Mesothelial cell of epicardium (in vitro differentiated cells): ENCODE results near the gene ELAC1. TPM values are rescaled to one million over a fixed set of nuclear protein-coding genes. Genes with fewer than 3 reads are reported as not detected.

Experiments
- DNase-seq, 2 experiments: peaks; one replicate each; pipeline ENCODE4 v3.0.0; 2021; ENCODE audit warnings: low spot score in 2 of 2; ENCODE audit not compliant: unreplicated experiment in 2 of 2
- H3K27ac Mint-ChIP-seq: 2 replicates; pipeline ENCODE4 v1.8.0; 2021; ENCODE audit warnings: mixed read lengths
- H3K27me3 Mint-ChIP-seq: 2 replicates; pipeline ENCODE4 v1.8.0; 2021; ENCODE audit warnings: low read depth, mixed read lengths
- H3K36me3 Mint-ChIP-seq: 2 replicates; pipeline ENCODE4 v1.8.0; 2021; ENCODE audit warnings: mixed read lengths
- H3K4me1 Mint-ChIP-seq: 2 replicates; pipeline ENCODE4 v1.8.0; 2021; ENCODE audit warnings: mixed read lengths
- H3K4me3 Mint-ChIP-seq: 2 replicates; pipeline ENCODE4 v1.8.0; 2021; ENCODE audit warnings: mild to moderate bottlenecking, moderate library complexity, mixed read lengths
- H3K9me3 Mint-ChIP-seq: 2 replicates; pipeline ENCODE4 v1.8.0; 2021; ENCODE audit warnings: mixed read lengths
- total RNA-seq: library from RNA; stranded (reverse); gene quantifications from 3 replicates; pipeline ENCODE4 v1.2.1, GENCODE V29; 2021
- TF ChIP-seq, protein P1 (sequence below): fragments of 200-600 bp; sonication (generic); IDR thresholded peaks from one replicate; pipeline ENCODE4 v1.5.0; 2021; ENCODE audit warnings: antibody characterized with exemption; ENCODE audit not compliant: unreplicated experiment

The ELAC1 gene
- total RNA-seq, 1 donor from 2014 or later, result 8.2 TPM

GRCh38 chr18:51030537-51031258 lies 62.9 kb downstream of the ELAC1 start:
- Mint-ChIP-seq H3K9me3 (no peaks in the 10 kb centered on the region), H3K27me3 (no peaks in the 10 kb centered on the region), H3K4me1 (peaks cover 47% of the 10 kb centered on the region), H3K36me3 (peaks cover 15% of the 10 kb centered on the region), H3K27ac (peak overlapping the region; percentile 98), H3K4me3 (peak overlapping the region; percentile 95)
- TF ChIP-seq, protein P1, sequence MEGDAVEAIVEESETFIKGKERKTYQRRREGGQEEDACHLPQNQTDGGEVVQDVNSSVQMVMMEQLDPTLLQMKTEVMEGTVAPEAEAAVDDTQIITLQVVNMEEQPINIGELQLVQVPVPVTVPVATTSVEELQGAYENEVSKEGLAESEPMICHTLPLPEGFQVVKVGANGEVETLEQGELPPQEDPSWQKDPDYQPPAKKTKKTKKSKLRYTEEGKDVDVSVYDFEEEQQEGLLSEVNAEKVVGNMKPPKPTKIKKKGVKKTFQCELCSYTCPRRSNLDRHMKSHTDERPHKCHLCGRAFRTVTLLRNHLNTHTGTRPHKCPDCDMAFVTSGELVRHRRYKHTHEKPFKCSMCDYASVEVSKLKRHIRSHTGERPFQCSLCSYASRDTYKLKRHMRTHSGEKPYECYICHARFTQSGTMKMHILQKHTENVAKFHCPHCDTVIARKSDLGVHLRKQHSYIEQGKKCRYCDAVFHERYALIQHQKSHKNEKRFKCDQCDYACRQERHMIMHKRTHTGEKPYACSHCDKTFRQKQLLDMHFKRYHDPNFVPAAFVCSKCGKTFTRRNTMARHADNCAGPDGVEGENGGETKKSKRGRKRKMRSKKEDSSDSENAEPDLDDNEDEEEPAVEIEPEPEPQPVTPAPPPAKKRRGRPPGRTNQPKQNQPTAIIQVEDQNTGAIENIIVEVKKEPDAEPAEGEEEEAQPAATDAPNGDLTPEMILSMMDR, result no peak
- DNase-seq, result peak; percentile 69 to 81

- H3K4me1 Mint-ChIP-seq, result peaks cover 51% of the 10 kb centered on the region
- TF ChIP-seq, protein P1, result no peak
- peaks cover 15% of the 10 kb centered on the region for H3K36me3 Mint-ChIP-seq
- no peak for DNase-seq
- peak overlapping the region; percentile 95 for H3K4me3 Mint-ChIP-seq
- H3K9me3 Mint-ChIP-seq, result no peaks in the 10 kb centered on the region
- peak overlapping the region; percentile 98 for H3K27ac Mint-ChIP-seq
- H3K27me3 Mint-ChIP-seq, result no peaks in the 10 kb centered on the region
Measured at GRCh38 chr18:51032193-51032592, 64.4 kb downstream of the ELAC1 start.

- Mint-ChIP-seq H3K27ac (peak overlapping the region; percentile 32), H3K27me3 (no peaks in the 10 kb centered on the region), H3K36me3 (peaks cover 10% of the 10 kb centered on the region), H3K4me1 (peaks cover 56% of the 10 kb centered on the region), H3K4me3 (no peak overlapping the region), H3K9me3 (no peaks in the 10 kb centered on the region)
- no peak for DNase-seq
- TF ChIP-seq, protein P1, result no peak
Measured at GRCh38 chr18:51037230-51037629, 69.4 kb downstream of the ELAC1 start.

Other genes starting within 250 kb of the ELAC1 start
- 0.18 to 0.40 TPM (median 0.29 TPM) in 3 replicates for gene MRO, start 148.0 kb upstream of the ELAC1 start, total RNA-seq
- gene ME2, start 88.9 kb upstream of the ELAC1 start, total RNA-seq, result 32.8 to 37.3 TPM (median 35.8 TPM) in 3 replicates
- gene SMAD4, start 62.2 kb downstream of the ELAC1 start, total RNA-seq, result 147 to 152 TPM (median 148 TPM) in 3 replicates
- 88.9 to 94.2 TPM (median 92.5 TPM) in 3 replicates for gene MEX3C, start 229.6 kb downstream of the ELAC1 start, total RNA-seq